HepG2 (cell line): ENCODE results near the gene AHSG. TPM values are rescaled to one million over a fixed set of nuclear protein-coding genes. Genes with fewer than 3 reads are reported as not detected.

Experiments
- FLYWCH1 ChIP-seq: sonication (generic); formaldehyde crosslinking; IDR thresholded peaks from 2 replicates; pipeline ENCODE4 v1.8.1; 2023; ENCODE audit warnings: mild to moderate bottlenecking, missing genetic modification reagents
- GLI4 ChIP-seq: sonication (generic); formaldehyde crosslinking; IDR thresholded peaks from 2 replicates; pipeline ENCODE4 v1.5.1; 2020; ENCODE audit warnings: missing genetic modification reagents, mild to moderate bottlenecking, moderate library complexity, borderline replicate concordance
- HOXD1 ChIP-seq: sonication (generic); formaldehyde crosslinking; IDR thresholded peaks from 2 replicates; pipeline ENCODE4 v1.5.0; 2020; ENCODE audit warnings: missing genetic modification reagents
- LCORL ChIP-seq, 2 experiments: fragments of 450-650 bp in 1 of 2; sonication (generic) in 1 of 2; formaldehyde crosslinking in 1 of 2; IDR thresholded peaks; 2 replicates each; pipeline versions ENCODE4 v1.5.0 to v1.6.1; 2017 to 2020; ENCODE audit warnings: antibody characterized with exemption in 1 of 2, missing genetic modification reagents in 1 of 2
- MED13 ChIP-seq: sonication (generic); formaldehyde crosslinking; IDR thresholded peaks from 2 replicates; pipeline ENCODE4 v1.5.0; 2020; ENCODE audit warnings: missing genetic modification reagents
- PITX1 ChIP-seq: sonication (generic); formaldehyde crosslinking; IDR thresholded peaks from 2 replicates; pipeline ENCODE4 v1.5.1; 2020; ENCODE audit warnings: mild to moderate bottlenecking, missing genetic modification reagents
- RFXAP ChIP-seq: sonication (generic); formaldehyde crosslinking; IDR thresholded peaks from 2 replicates; pipeline ENCODE4 v1.4.0; 2020; ENCODE audit warnings: missing genetic modification reagents, borderline replicate concordance
- SAP130 ChIP-seq: IDR thresholded peaks from 2 replicates; pipeline ENCODE4 v1.6.1; 2016; ENCODE audit warnings: low read depth
- SOX6 ChIP-seq, 2 experiments: fragments of 450-650 bp in 1 of 2; sonication (generic) in 1 of 2; formaldehyde crosslinking in 1 of 2; IDR thresholded peaks; 2 replicates each; pipeline versions ENCODE4 v1.4.0 to v1.6.1; 2017 to 2020; ENCODE audit warnings: antibody characterized with exemption in 1 of 2, mild to moderate bottlenecking in 1 of 2, missing genetic modification reagents in 1 of 2
- ZKSCAN8 ChIP-seq: IDR thresholded peaks from 2 replicates; pipeline ENCODE4 v1.6.1; 2016; ENCODE audit warnings: borderline replicate concordance, missing genetic modification reagents, missing compliant biosample characterization
- ZNF124 ChIP-seq: sonication (generic); formaldehyde crosslinking; IDR thresholded peaks from 2 replicates; pipeline ENCODE4 v1.4.0; 2020; ENCODE audit warnings: missing genetic modification reagents
- ZNF264 ChIP-seq: sonication (generic); formaldehyde crosslinking; IDR thresholded peaks from 2 replicates; pipeline ENCODE4 v1.4.0; 2020; ENCODE audit warnings: missing genetic modification reagents
- ZNF614 ChIP-seq: IDR thresholded peaks from 2 replicates; pipeline ENCODE4 v1.6.1; 2018; ENCODE audit warnings: missing biosample characterization, missing genetic modification reagents, inconsistent platforms, borderline replicate concordance
- polyA plus RNA-seq, 8 experiments: library from polyadenylated mRNA; depleted of rRNA in 3 of 8; stranded (reverse) in 7 of 8; unstranded in 1 of 8; fragments of >200 nt; fragmentation: Illumina TruSeq in 4 of 8; extraction: Trizol in 4 of 8; gene quantifications; 2 replicates each; pipeline versions ENCODE4 v1.2.1 to v1.2.3, GENCODE V29; 2011 to 2016; ENCODE audit warnings: low read depth in 4 of 8, missing spikeins in 1 of 8, mixed read lengths in 1 of 8; ENCODE audit not compliant: insufficient read depth in 1 of 8
- total RNA-seq, 5 experiments: library from RNA; depleted of rRNA; stranded (reverse); fragments of >200 nt; fragmentation: Illumina TruSeq; extraction: Trizol; gene quantifications; 2 replicates each; pipeline ENCODE4 v1.2.3, GENCODE V29; 2016; ENCODE audit warnings: low read depth in 1 of 5
- TF ChIP-seq, protein P1 (sequence below): sonication (generic); formaldehyde crosslinking; IDR thresholded peaks from 2 replicates; pipeline ENCODE4; 2020; ENCODE audit warnings: missing genetic modification reagents, mild to moderate bottlenecking, borderline replicate concordance
- TF ChIP-seq, protein P2 (sequence below): IDR thresholded peaks from 2 replicates; pipeline ENCODE4 v1.6.1; 2016; ENCODE audit warnings: low read depth, missing genetic modification reagents, missing compliant biosample characterization
- TF ChIP-seq, protein P3 (sequence below): sonication (generic); formaldehyde crosslinking; IDR thresholded peaks from 2 replicates; pipeline ENCODE4 v1.4.0; 2020; ENCODE audit warnings: missing genetic modification reagents, borderline replicate concordance

Gene AHSG
- total and polyA plus RNA-seq, 2 of the 13 experiments (the other 11 are each of a cell fraction or from before 2014, with no cell fraction given): 2,043 to 19,152 TPM

DNA sequence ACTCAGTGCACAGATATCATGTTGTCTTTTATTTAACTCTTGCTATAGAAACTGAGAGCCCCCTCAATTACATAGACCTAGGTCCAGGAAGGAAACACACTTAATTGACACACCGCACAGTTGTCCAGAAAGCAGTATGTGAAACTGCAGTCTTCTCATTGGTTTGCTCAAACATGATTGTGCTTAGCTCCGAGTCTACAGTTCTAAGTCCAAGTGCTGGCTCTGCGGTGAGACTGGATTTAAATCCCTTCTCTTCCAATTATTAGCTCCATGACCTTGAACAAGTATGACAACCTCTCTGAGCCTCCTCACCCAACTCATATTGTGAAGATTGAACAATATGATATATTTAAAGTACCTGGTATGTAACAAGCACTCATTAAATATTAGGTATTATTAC is 19.0 kb upstream of the AHSG start (continued):
- no peak; the same call in 1 of the 2 replicates for TF ChIP-seq ZKSCAN8 (CRISPR knock-in tag)
- no peak for TF ChIP-seq RFXAP (CRISPR knock-in tag)
- TF ChIP-seq, protein P1, sequence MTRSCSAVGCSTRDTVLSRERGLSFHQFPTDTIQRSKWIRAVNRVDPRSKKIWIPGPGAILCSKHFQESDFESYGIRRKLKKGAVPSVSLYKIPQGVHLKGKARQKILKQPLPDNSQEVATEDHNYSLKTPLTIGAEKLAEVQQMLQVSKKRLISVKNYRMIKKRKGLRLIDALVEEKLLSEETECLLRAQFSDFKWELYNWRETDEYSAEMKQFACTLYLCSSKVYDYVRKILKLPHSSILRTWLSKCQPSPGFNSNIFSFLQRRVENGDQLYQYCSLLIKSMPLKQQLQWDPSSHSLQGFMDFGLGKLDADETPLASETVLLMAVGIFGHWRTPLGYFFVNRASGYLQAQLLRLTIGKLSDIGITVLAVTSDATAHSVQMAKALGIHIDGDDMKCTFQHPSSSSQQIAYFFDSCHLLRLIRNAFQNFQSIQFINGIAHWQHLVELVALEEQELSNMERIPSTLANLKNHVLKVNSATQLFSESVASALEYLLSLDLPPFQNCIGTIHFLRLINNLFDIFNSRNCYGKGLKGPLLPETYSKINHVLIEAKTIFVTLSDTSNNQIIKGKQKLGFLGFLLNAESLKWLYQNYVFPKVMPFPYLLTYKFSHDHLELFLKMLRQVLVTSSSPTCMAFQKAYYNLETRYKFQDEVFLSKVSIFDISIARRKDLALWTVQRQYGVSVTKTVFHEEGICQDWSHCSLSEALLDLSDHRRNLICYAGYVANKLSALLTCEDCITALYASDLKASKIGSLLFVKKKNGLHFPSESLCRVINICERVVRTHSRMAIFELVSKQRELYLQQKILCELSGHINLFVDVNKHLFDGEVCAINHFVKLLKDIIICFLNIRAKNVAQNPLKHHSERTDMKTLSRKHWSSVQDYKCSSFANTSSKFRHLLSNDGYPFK (CRISPR knock-in tag): no peak
- TF ChIP-seq PITX1 (CRISPR knock-in tag): 0 out of 2 replicates have a peak, but pooled peaks have one; percentile 40
- no peak for TF ChIP-seq GLI4 (CRISPR knock-in tag)
- TF ChIP-seq SOX6 (IDR thresholded peaks at IDR 0.05): no peak
- TF ChIP-seq SOX6 (CRISPR knock-in tag; IDR thresholded peaks at IDR 0.05): peak; percentile 39
- TF ChIP-seq FLYWCH1 (CRISPR knock-in tag): no peak
- TF ChIP-seq, protein P2, sequence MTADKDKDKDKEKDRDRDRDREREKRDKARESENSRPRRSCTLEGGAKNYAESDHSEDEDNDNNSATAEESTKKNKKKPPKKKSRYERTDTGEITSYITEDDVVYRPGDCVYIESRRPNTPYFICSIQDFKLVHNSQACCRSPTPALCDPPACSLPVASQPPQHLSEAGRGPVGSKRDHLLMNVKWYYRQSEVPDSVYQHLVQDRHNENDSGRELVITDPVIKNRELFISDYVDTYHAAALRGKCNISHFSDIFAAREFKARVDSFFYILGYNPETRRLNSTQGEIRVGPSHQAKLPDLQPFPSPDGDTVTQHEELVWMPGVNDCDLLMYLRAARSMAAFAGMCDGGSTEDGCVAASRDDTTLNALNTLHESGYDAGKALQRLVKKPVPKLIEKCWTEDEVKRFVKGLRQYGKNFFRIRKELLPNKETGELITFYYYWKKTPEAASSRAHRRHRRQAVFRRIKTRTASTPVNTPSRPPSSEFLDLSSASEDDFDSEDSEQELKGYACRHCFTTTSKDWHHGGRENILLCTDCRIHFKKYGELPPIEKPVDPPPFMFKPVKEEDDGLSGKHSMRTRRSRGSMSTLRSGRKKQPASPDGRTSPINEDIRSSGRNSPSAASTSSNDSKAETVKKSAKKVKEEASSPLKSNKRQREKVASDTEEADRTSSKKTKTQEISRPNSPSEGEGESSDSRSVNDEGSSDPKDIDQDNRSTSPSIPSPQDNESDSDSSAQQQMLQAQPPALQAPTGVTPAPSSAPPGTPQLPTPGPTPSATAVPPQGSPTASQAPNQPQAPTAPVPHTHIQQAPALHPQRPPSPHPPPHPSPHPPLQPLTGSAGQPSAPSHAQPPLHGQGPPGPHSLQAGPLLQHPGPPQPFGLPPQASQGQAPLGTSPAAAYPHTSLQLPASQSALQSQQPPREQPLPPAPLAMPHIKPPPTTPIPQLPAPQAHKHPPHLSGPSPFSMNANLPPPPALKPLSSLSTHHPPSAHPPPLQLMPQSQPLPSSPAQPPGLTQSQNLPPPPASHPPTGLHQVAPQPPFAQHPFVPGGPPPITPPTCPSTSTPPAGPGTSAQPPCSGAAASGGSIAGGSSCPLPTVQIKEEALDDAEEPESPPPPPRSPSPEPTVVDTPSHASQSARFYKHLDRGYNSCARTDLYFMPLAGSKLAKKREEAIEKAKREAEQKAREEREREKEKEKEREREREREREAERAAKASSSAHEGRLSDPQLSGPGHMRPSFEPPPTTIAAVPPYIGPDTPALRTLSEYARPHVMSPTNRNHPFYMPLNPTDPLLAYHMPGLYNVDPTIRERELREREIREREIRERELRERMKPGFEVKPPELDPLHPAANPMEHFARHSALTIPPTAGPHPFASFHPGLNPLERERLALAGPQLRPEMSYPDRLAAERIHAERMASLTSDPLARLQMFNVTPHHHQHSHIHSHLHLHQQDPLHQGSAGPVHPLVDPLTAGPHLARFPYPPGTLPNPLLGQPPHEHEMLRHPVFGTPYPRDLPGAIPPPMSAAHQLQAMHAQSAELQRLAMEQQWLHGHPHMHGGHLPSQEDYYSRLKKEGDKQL (CRISPR knock-in tag): no peak
- no peak for TF ChIP-seq ZNF614 (CRISPR knock-in tag)
- TF ChIP-seq, protein P3, sequence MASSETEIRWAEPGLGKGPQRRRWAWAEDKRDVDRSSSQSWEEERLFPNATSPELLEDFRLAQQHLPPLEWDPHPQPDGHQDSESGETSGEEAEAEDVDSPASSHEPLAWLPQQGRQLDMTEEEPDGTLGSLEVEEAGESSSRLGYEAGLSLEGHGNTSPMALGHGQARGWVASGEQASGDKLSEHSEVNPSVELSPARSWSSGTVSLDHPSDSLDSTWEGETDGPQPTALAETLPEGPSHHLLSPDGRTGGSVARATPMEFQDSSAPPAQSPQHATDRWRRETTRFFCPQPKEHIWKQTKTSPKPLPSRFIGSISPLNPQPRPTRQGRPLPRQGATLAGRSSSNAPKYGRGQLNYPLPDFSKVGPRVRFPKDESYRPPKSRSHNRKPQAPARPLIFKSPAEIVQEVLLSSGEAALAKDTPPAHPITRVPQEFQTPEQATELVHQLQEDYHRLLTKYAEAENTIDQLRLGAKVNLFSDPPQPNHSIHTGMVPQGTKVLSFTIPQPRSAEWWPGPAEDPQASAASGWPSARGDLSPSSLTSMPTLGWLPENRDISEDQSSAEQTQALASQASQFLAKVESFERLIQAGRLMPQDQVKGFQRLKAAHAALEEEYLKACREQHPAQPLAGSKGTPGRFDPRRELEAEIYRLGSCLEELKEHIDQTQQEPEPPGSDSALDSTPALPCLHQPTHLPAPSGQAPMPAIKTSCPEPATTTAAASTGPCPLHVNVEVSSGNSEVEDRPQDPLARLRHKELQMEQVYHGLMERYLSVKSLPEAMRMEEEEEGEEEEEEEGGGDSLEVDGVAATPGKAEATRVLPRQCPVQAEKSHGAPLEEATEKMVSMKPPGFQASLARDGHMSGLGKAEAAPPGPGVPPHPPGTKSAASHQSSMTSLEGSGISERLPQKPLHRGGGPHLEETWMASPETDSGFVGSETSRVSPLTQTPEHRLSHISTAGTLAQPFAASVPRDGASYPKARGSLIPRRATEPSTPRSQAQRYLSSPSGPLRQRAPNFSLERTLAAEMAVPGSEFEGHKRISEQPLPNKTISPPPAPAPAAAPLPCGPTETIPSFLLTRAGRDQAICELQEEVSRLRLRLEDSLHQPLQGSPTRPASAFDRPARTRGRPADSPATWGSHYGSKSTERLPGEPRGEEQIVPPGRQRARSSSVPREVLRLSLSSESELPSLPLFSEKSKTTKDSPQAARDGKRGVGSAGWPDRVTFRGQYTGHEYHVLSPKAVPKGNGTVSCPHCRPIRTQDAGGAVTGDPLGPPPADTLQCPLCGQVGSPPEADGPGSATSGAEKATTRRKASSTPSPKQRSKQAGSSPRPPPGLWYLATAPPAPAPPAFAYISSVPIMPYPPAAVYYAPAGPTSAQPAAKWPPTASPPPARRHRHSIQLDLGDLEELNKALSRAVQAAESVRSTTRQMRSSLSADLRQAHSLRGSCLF (CRISPR knock-in tag): no peak
- no peak for TF ChIP-seq MED13
- TF ChIP-seq HOXD1 (CRISPR knock-in tag): no peak
- TF ChIP-seq SAP130 (CRISPR knock-in tag): peak; percentile 63
- no peak for TF ChIP-seq ZNF124 (CRISPR knock-in tag)
- no peak for TF ChIP-seq LCORL (IDR thresholded peaks at IDR 0.05)
- TF ChIP-seq LCORL (CRISPR knock-in tag; IDR thresholded peaks at IDR 0.05): 0 out of 2 replicates have a peak, but pooled peaks have one; percentile 33
- TF ChIP-seq ZNF264: no peak
